ENCODE results near the gene SEMA3D.

Gene SEMA3D

GRCh38 chr7:85061456-85061855, 125.4 kb downstream of the SEMA3D start:
- in situ Hi-C loops (cut with HindIII; ENCODE audit: low pct_ligation_motif_present, low pct_unique_long_range_greater_than_20kb, low sequenced_read_pairs), result no loop called here
- DNase-seq, result no peak

- no peak for DNase-seq
- in situ Hi-C loops (cut with HindIII; ENCODE audit: low pct_ligation_motif_present, low pct_unique_long_range_greater_than_20kb, low sequenced_read_pairs), result no loop called here
These were observed 126.2 kb downstream of the SEMA3D start for GRCh38 chr7:85060696-85061095.

GRCh38 chr7:85055906-85056305, 130.9 kb downstream of the SEMA3D start:
- in situ Hi-C loops (cut with HindIII; ENCODE audit: low pct_ligation_motif_present, low pct_unique_long_range_greater_than_20kb, low sequenced_read_pairs), result no loop called here
- no peak for DNase-seq

GRCh38 chr7:85055196-85055595, 131.7 kb downstream of the SEMA3D start:
- in situ Hi-C loops (cut with HindIII; ENCODE audit: low pct_ligation_motif_present, low pct_unique_long_range_greater_than_20kb, low sequenced_read_pairs), result no loop called here
- no peak for DNase-seq

GRCh38 chr7:85054306-85054705, 132.6 kb downstream of the SEMA3D start:
- in situ Hi-C loops (cut with HindIII; ENCODE audit: low pct_ligation_motif_present, low pct_unique_long_range_greater_than_20kb, low sequenced_read_pairs), result no loop called here

GRCh38 chr7:85052894-85053293, 134.0 kb downstream of the SEMA3D start:
- in situ Hi-C loops (cut with HindIII; ENCODE audit: low pct_ligation_motif_present, low pct_unique_long_range_greater_than_20kb, low sequenced_read_pairs), result no loop called here
- DNase-seq, result no peak

More at GRCh38 chr7:85054306-85054705, 132.6 kb downstream of the SEMA3D start:
- no peak for DNase-seq

- no peak for DNase-seq
- in situ Hi-C loops (cut with HindIII; ENCODE audit: low pct_ligation_motif_present, low pct_unique_long_range_greater_than_20kb, low sequenced_read_pairs), result no loop called here
These were observed 134.7 kb downstream of the SEMA3D start for GRCh38 chr7:85052056-85052737.

GRCh38 chr7:85046534-85046933, 140.3 kb downstream of the SEMA3D start:
- in situ Hi-C loops (cut with HindIII; ENCODE audit: low pct_ligation_motif_present, low pct_unique_long_range_greater_than_20kb, low sequenced_read_pairs), result no loop called here
- DNase-seq, result no peak

GRCh38 chr7:85041605-85042216, 145.1 kb downstream of the SEMA3D start:
- in situ Hi-C loops (cut with HindIII; ENCODE audit: low pct_ligation_motif_present, low pct_unique_long_range_greater_than_20kb, low sequenced_read_pairs), result no loop called here
- DNase-seq, result peak; percentile 75

GRCh38 chr7:85039196-85039923, 147.5 kb downstream of the SEMA3D start:
- no peak for DNase-seq
- in situ Hi-C loops (cut with HindIII; ENCODE audit: low pct_ligation_motif_present, low pct_unique_long_range_greater_than_20kb, low sequenced_read_pairs), result no loop called here

GRCh38 chr7:85038466-85038865, 148.4 kb downstream of the SEMA3D start:
- in situ Hi-C loops (cut with HindIII; ENCODE audit: low pct_ligation_motif_present, low pct_unique_long_range_greater_than_20kb, low sequenced_read_pairs), result no loop called here
- no peak for DNase-seq

- DNase-seq, result no peak
- in situ Hi-C loops (cut with HindIII; ENCODE audit: low pct_ligation_motif_present, low pct_unique_long_range_greater_than_20kb, low sequenced_read_pairs), result no loop called here
These were observed 153.6 kb downstream of the SEMA3D start for GRCh38 chr7:85033263-85033662.

- in situ Hi-C loops (cut with HindIII; ENCODE audit: low pct_ligation_motif_present, low pct_unique_long_range_greater_than_20kb, low sequenced_read_pairs), result no loop called here
- DNase-seq, result no peak
These were observed 155.4 kb downstream of the SEMA3D start for GRCh38 chr7:85031475-85031874.

- DNase-seq, result peak; percentile 70
- in situ Hi-C loops (cut with HindIII; ENCODE audit: low pct_ligation_motif_present, low pct_unique_long_range_greater_than_20kb, low sequenced_read_pairs), result no loop called here
These were observed 156.0 kb downstream of the SEMA3D start for GRCh38 chr7:85030893-85031292.

GRCh38 chr7:85025312-85025756, 161.5 kb downstream of the SEMA3D start:
- in situ Hi-C loops (cut with HindIII; ENCODE audit: low pct_ligation_motif_present, low pct_unique_long_range_greater_than_20kb, low sequenced_read_pairs), result no loop called here
- no peak for DNase-seq

GRCh38 chr7:85023916-85024315, 162.9 kb downstream of the SEMA3D start:
- in situ Hi-C loops (cut with HindIII; ENCODE audit: low pct_ligation_motif_present, low pct_unique_long_range_greater_than_20kb, low sequenced_read_pairs), result loop anchor here (25.0 kb wide), 1 partner anchor 1087 kb away; no protein-coding TSS in a partner anchor
- DNase-seq, result no peak

- in situ Hi-C loops (cut with HindIII; ENCODE audit: low pct_ligation_motif_present, low pct_unique_long_range_greater_than_20kb, low sequenced_read_pairs), result loop anchor here (25.0 kb wide), 1 partner anchor 1086 kb away; no protein-coding TSS in a partner anchor
- DNase-seq, result peak; percentile 72
These were observed 163.7 kb downstream of the SEMA3D start for GRCh38 chr7:85023066-85023712.

GRCh38 chr7:85022064-85022697, 164.7 kb downstream of the SEMA3D start:
- no peak for DNase-seq
- in situ Hi-C loops (cut with HindIII; ENCODE audit: low pct_ligation_motif_present, low pct_unique_long_range_greater_than_20kb, low sequenced_read_pairs), result loop anchor here (25.0 kb wide), 1 partner anchor 1085 kb away; no protein-coding TSS in a partner anchor
